Neural cell (in vitro differentiated cells): ENCODE results near the gene C10orf53. TPM values are rescaled to one million over a fixed set of nuclear protein-coding genes. Genes with fewer than 3 reads are reported as not detected.

Experiments
- H2AFZ ChIP-seq: fragments of 200-600, 300-800 bp; sonication (generic), shearing (Covaris generic); 2 replicates; pipeline ENCODE4 v1.6.0; 2014; ENCODE audit warnings: low read depth, mild to moderate bottlenecking, antibody characterized with exemption, low read length, moderate library complexity
- H3F3A ChIP-seq: fragments of 200-600 bp; shearing (Covaris generic); 2 replicates; pipeline ENCODE4 v1.6.1; 2016; ENCODE audit warnings: mild to moderate bottlenecking, moderate library complexity, mixed read lengths, antibody characterized with exemption, low read length; ENCODE audit not compliant: insufficient read depth, poor library complexity, severe bottlenecking
- H3K27ac ChIP-seq: fragments of 200-600, 300-800 bp; sonication (generic), shearing (Covaris generic); 2 replicates; pipeline ENCODE4 v1.5.1; 2014; ENCODE audit warnings: mild to moderate bottlenecking, low read length, moderate library complexity
- H3K27me3 ChIP-seq: fragments of 300-800, 200-600 bp; sonication (generic), shearing (Covaris generic); 2 replicates; pipeline ENCODE4 v1.6.0; 2014; ENCODE audit warnings: mild to moderate bottlenecking, low read depth, low read length, moderate library complexity; ENCODE audit not compliant: insufficient read depth
- H3K36me3 ChIP-seq: fragments of 300-800, 200-600 bp; sonication (generic), shearing (Covaris generic); 2 replicates; pipeline ENCODE4 v1.5.1; 2014; ENCODE audit warnings: mild to moderate bottlenecking, antibody characterized with exemption, low read length, moderate library complexity; ENCODE audit not compliant: insufficient read depth
- H3K4me2 ChIP-seq: fragments of 300-800, 200-600 bp; sonication (generic), shearing (Covaris generic); 2 replicates; pipeline ENCODE4 v1.6.0; 2014; ENCODE audit warnings: mild to moderate bottlenecking, low read length
- H3K4me3 ChIP-seq: fragments of 300-800, 200-600 bp; sonication (generic), shearing (Covaris generic); 2 replicates; pipeline ENCODE4 v1.5.1; 2014; ENCODE audit warnings: mild to moderate bottlenecking, low read length, moderate library complexity
- H3K79me2 ChIP-seq: fragments of 200-600 bp; shearing (Covaris generic); replicated peaks from 2 replicates; pipeline ENCODE4 v1.6.0; 2014; ENCODE audit warnings: mild to moderate bottlenecking, low read length, moderate library complexity; ENCODE audit not compliant: insufficient read depth
- H3K9ac ChIP-seq: fragments of 300-800, 200-600 bp; sonication (generic), shearing (Covaris generic); 2 replicates; pipeline ENCODE4 v1.6.1; 2016; ENCODE audit warnings: mild to moderate bottlenecking, low read length, mixed read lengths
- H3K9me2 ChIP-seq: fragments of 200-600 bp; shearing (Covaris generic); 2 replicates; pipeline ENCODE4 v1.6.1; 2016; ENCODE audit warnings: mild to moderate bottlenecking, low read length, mixed read lengths; ENCODE audit not compliant: insufficient read depth
- H3K9me3 ChIP-seq: fragments of 200-600, 300-800 bp; sonication (generic), shearing (Covaris generic); 2 replicates; pipeline ENCODE4 v1.6.1; 2016; ENCODE audit warnings: mild to moderate bottlenecking, mixed run types, low read length, moderate library complexity, mixed read lengths
- H4K20me1 ChIP-seq: fragments of 200-600 bp; shearing (Covaris generic); 2 replicates; pipeline ENCODE4 v1.6.1; 2016; ENCODE audit warnings: mild to moderate bottlenecking, mixed run types; ENCODE audit not compliant: insufficient read depth
- EP300 ChIP-seq: fragments of 450-650 bp; conservative IDR thresholded peaks from 2 replicates; pipeline ENCODE4 v1.6.1; 2014; ENCODE audit warnings: antibody characterized with exemption, mild to moderate bottlenecking, moderate library complexity; ENCODE audit not compliant: poor library complexity, severe bottlenecking
- EZH2 ChIP-seq: fragments of 200-600, 300-800 bp; shearing (Covaris generic), sonication (generic); IDR thresholded peaks from 2 replicates; pipeline ENCODE4 v1.6.1; 2014; ENCODE audit warnings: antibody characterized with exemption, low read length, borderline replicate concordance, mild to moderate bottlenecking; ENCODE audit not compliant: insufficient read depth, poor library complexity, severe bottlenecking
- MXI1 ChIP-seq: fragments of 450-650 bp; conservative IDR thresholded peaks from 2 replicates; pipeline ENCODE4 v1.6.1; 2014; ENCODE audit warnings: antibody characterized with exemption, mild to moderate bottlenecking; ENCODE audit not compliant: poor library complexity, severe bottlenecking
- POLR2AphosphoS5 ChIP-seq: IDR thresholded peaks from 2 replicates; pipeline ENCODE4 v1.6.1; 2012
- RAD21 ChIP-seq: fragments of 450-650 bp; conservative IDR thresholded peaks from 2 replicates; pipeline ENCODE4 v1.6.1; 2014; ENCODE audit warnings: antibody characterized with exemption, mild to moderate bottlenecking, moderate library complexity
- SMC3 ChIP-seq: fragments of 450-650 bp; conservative IDR thresholded peaks from 2 replicates; pipeline ENCODE4 v1.6.1; 2014; ENCODE audit warnings: antibody characterized with exemption, mild to moderate bottlenecking, moderate library complexity; ENCODE audit not compliant: poor library complexity
- TAF1 ChIP-seq: IDR thresholded peaks from 2 replicates; pipeline ENCODE4 v1.6.1; 2012; ENCODE audit warnings: low read depth
- polyA plus RNA-seq: library from polyadenylated mRNA; depleted of rRNA; stranded (reverse); fragments of >200 nt; gene quantifications from 2 replicates; pipeline ENCODE4 v1.2.3, GENCODE V29; 2014
- TF ChIP-seq, protein P1 (sequence below): fragments of 450-650 bp; IDR thresholded peaks from 2 replicates; pipeline ENCODE4 v1.5.1; 2014; ENCODE audit warnings: antibody characterized with exemption, mild to moderate bottlenecking, moderate library complexity; ENCODE audit not compliant: poor library complexity, severe bottlenecking
- TF ChIP-seq, protein P2 (sequence below): IDR thresholded peaks from 2 replicates; pipeline ENCODE4 v1.6.1; 2012; ENCODE audit warnings: borderline replicate concordance

Gene C10orf53
- polyA plus RNA-seq, 1 donor from 2014 or later, result not detected

GRCh38 chr10:49645417-49645816, 34.0 kb upstream of the C10orf53 start:
- TF ChIP-seq, protein P1, sequence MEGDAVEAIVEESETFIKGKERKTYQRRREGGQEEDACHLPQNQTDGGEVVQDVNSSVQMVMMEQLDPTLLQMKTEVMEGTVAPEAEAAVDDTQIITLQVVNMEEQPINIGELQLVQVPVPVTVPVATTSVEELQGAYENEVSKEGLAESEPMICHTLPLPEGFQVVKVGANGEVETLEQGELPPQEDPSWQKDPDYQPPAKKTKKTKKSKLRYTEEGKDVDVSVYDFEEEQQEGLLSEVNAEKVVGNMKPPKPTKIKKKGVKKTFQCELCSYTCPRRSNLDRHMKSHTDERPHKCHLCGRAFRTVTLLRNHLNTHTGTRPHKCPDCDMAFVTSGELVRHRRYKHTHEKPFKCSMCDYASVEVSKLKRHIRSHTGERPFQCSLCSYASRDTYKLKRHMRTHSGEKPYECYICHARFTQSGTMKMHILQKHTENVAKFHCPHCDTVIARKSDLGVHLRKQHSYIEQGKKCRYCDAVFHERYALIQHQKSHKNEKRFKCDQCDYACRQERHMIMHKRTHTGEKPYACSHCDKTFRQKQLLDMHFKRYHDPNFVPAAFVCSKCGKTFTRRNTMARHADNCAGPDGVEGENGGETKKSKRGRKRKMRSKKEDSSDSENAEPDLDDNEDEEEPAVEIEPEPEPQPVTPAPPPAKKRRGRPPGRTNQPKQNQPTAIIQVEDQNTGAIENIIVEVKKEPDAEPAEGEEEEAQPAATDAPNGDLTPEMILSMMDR, result no peak
- no peak for TF ChIP-seq TAF1
- no peak for TF ChIP-seq RAD21
- no peak for TF ChIP-seq SMC3
- TF ChIP-seq EP300, result no peak
- no peak for TF ChIP-seq EZH2
- TF ChIP-seq, protein P2, sequence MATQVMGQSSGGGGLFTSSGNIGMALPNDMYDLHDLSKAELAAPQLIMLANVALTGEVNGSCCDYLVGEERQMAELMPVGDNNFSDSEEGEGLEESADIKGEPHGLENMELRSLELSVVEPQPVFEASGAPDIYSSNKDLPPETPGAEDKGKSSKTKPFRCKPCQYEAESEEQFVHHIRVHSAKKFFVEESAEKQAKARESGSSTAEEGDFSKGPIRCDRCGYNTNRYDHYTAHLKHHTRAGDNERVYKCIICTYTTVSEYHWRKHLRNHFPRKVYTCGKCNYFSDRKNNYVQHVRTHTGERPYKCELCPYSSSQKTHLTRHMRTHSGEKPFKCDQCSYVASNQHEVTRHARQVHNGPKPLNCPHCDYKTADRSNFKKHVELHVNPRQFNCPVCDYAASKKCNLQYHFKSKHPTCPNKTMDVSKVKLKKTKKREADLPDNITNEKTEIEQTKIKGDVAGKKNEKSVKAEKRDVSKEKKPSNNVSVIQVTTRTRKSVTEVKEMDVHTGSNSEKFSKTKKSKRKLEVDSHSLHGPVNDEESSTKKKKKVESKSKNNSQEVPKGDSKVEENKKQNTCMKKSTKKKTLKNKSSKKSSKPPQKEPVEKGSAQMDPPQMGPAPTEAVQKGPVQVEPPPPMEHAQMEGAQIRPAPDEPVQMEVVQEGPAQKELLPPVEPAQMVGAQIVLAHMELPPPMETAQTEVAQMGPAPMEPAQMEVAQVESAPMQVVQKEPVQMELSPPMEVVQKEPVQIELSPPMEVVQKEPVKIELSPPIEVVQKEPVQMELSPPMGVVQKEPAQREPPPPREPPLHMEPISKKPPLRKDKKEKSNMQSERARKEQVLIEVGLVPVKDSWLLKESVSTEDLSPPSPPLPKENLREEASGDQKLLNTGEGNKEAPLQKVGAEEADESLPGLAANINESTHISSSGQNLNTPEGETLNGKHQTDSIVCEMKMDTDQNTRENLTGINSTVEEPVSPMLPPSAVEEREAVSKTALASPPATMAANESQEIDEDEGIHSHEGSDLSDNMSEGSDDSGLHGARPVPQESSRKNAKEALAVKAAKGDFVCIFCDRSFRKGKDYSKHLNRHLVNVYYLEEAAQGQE, result no peak
- no peak for TF ChIP-seq MXI1
- no peak for TF ChIP-seq POLR2AphosphoS5
- no peaks in the 10 kb centered on the region for H3K27me3 ChIP-seq

DNA sequence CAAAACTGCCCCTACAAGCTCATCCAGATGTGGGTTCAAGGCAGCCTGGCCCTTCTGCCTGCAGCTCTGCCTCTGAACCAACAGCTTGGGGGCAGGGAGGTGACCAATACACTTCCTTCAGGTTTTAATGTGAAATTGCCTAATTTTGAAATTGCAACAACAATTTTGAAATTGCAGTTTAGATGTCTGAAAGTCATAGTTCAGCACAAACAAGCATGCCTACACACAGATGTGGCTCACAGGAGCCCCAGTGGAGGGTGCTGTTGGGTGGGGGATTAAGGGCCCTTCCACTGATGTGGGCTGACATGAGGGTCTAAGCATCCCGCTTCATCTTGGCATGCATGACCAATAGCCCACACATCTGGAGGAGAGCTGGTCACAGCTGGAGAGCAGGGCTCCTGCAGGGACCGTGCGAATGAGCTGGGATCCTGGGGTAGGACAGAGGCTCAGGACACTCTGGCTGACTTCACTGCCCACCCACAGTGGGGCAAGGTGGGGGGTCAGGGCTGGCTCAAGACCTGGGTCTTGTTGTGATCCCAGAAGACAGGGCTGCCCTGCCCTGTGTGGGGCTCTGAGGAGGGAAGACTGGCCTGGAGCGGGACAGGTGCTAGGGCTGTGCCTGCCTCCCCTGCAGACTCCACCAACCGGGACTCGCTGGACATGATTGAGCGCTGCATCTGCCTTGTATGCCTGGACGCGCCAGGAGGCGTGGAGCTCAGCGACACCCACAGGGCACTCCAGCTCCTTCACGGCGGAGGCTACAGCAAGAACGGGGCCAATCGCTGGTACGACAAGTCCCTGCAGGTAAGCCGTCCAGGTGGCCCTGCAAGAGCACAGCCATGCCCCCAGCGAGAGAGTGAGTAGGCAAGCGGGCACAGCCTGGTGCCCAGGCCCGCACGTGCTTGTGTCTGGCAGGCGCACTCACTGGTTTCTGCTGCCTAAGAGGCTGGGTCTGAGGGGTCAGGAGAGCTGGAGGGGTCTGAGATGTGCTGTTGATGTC, 33.3 kb upstream of the C10orf53 start:
- Histone ChIP-seq H3K9me2 (no peaks in the 10 kb centered on the region), H3K9me3 (no peaks in the 10 kb centered on the region), H3F3A (no peaks in the 10 kb centered on the region)

More at GRCh38 chr10:49645417-49645816, 34.0 kb upstream of the C10orf53 start:
- Histone ChIP-seq H3K27ac (no peak overlapping the region), H3F3A (no peaks in the 10 kb centered on the region), H3K4me2 (no peak overlapping the region), H4K20me1 (no peaks in the 10 kb centered on the region), H3K9ac (no peak overlapping the region), H3K36me3 (no peaks in the 10 kb centered on the region), H3K9me2 (no peaks in the 10 kb centered on the region), H3K79me2 (no peaks in the 10 kb centered on the region), H3K9me3 (no peaks in the 10 kb centered on the region), H2AFZ (no peak overlapping the region), H3K4me3 (no peak overlapping the region)

More for the DNA sequence above, 33.3 kb upstream of the C10orf53 start:
- no peak overlapping the region for H2AFZ ChIP-seq
- H3K36me3 ChIP-seq, result no peaks in the 10 kb centered on the region
- H3K27me3 ChIP-seq, result no peaks in the 10 kb centered on the region
- no peak overlapping the region for H3K4me2 ChIP-seq
- H3K27ac ChIP-seq, result no peak overlapping the region
- H3K79me2 ChIP-seq, result no peaks in the 10 kb centered on the region
- no peaks in the 10 kb centered on the region for H4K20me1 ChIP-seq
- no peak overlapping the region for H3K9ac ChIP-seq
- no peak for TF ChIP-seq POLR2AphosphoS5
- TF ChIP-seq SMC3, result no peak
- no peak for TF ChIP-seq MXI1
- no peak for TF ChIP-seq EZH2
- TF ChIP-seq TAF1, result no peak
- TF ChIP-seq EP300, result no peak
- TF ChIP-seq, protein P2, result no peak
- TF ChIP-seq, protein P1, result no peak
- TF ChIP-seq RAD21, result no peak
- no peak overlapping the region for H3K4me3 ChIP-seq
